GM12864 (cell line): ENCODE measurements around the gene CIBAR2.

Source experiments
- DNase-seq: peaks from one replicate; pipeline ENCODE4 v3.0.0-alpha.2; 2011; ENCODE audit warnings: low read depth
- H3K4me3 ChIP-seq: 2 replicates; pipeline ENCODE4 v1.5.1; 2011; ENCODE audit warnings: mild to moderate bottlenecking, low read depth, low read length, control low read depth
- TF ChIP-seq, protein P1 (sequence below): IDR thresholded peaks from 2 replicates; pipeline ENCODE4 v1.5.1; 2011; ENCODE audit warnings: low read depth, mild to moderate bottlenecking, moderate library complexity, low read length, control low read depth, inconsistent platforms; ENCODE audit errors: missing control alignments

Gene CIBAR2

DNA sequence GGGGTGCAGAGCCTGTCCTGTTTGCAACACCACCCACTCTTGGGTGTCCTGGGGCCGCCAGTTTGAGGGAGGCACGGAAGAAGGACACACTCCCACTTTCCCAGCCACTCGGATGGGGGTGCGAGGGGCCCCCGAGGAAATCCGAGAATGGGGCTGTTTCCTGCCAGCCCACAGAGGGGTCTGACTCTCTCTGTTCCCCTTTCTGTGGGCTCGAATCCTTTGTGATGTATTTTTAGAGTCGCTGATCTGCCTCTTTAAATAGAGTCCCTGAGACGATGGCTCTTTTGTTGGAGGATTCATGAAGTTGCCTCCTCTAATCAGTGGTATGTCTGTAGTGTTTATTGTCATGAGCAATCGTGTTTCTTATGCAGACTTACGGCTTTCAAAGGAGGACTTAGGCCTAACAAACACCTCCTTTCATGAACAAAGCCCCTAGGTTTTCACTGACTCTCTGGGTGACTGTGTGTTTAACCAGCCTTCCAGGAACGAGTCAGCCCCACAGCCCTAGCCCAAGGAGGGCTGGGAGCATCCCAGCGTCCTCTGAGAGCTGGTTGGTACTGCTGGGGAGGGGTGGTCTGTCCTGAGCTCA, 29.1 kb downstream of the CIBAR2 start:
- TF ChIP-seq, protein P1, sequence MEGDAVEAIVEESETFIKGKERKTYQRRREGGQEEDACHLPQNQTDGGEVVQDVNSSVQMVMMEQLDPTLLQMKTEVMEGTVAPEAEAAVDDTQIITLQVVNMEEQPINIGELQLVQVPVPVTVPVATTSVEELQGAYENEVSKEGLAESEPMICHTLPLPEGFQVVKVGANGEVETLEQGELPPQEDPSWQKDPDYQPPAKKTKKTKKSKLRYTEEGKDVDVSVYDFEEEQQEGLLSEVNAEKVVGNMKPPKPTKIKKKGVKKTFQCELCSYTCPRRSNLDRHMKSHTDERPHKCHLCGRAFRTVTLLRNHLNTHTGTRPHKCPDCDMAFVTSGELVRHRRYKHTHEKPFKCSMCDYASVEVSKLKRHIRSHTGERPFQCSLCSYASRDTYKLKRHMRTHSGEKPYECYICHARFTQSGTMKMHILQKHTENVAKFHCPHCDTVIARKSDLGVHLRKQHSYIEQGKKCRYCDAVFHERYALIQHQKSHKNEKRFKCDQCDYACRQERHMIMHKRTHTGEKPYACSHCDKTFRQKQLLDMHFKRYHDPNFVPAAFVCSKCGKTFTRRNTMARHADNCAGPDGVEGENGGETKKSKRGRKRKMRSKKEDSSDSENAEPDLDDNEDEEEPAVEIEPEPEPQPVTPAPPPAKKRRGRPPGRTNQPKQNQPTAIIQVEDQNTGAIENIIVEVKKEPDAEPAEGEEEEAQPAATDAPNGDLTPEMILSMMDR: no peak
- DNase-seq: no peak
- H3K4me3 ChIP-seq: no peak overlapping the region

DNA sequence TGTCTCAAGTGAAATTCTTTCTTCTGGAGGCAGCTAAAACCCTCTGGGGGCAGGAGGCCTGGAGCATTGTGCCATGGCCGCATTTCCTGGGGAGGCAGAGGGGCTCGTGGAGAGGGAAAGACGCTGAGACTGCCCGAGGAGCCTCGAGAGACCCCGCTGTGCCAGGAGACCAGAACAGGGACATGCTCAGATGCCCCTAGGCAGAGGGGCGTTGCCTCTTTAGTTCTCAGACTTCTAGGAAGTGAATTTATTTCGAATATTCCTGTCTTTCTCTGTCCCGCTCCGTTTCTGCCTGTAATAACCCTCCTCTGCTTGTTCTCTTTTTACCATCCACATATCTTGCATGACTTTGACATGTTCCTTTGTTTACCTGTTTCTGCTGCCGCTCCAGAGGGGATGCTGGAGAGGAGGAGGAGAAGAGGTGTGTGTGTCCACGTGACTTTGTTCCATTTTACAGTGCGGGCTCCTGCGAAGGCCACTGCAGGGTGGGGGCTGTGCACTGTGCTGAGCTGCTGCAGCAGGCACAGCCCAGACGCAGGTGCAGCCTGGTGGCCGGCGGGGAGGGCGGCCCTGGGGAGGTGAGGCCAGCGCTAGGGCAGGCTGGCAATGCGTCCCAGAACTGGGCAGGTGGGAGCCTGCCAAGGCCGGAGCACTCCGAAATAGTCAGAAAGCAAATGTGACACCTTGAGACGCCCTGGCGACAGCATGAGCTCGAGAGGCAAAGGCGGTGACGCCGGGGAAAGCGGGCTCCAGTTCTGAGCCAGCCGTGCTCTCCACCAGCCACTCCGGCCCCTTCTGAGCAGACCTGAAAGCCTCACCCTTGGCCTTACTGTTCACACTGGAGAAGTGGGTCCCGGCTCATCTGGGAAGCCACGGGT, 29.9 kb downstream of the CIBAR2 start:
- no peak overlapping the region for H3K4me3 ChIP-seq
- TF ChIP-seq, protein P1: no peak
- no peak for DNase-seq

DNA sequence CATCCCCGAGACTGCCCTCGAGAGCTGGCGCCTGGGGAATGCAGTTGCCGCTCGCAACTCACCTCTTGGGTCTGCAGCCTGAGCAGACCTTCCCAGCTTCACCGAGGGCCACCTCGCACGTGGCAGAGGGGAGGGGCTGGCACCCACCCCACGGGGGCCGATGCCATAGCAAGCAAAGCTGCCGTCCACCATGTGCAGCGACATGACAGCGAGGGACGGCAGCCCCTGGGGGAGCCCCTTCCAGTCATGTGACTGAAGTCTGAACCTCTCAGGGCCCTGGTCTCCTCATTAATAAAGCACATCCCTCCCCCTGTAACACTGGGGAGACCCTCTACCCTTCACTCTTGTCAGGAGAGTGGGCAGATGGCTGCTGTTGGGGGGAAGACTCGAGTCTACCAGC, 30.5 kb downstream of the CIBAR2 start:
- TF ChIP-seq, protein P1: no peak
- H3K4me3 ChIP-seq: no peak overlapping the region
- no peak for DNase-seq

DNA sequence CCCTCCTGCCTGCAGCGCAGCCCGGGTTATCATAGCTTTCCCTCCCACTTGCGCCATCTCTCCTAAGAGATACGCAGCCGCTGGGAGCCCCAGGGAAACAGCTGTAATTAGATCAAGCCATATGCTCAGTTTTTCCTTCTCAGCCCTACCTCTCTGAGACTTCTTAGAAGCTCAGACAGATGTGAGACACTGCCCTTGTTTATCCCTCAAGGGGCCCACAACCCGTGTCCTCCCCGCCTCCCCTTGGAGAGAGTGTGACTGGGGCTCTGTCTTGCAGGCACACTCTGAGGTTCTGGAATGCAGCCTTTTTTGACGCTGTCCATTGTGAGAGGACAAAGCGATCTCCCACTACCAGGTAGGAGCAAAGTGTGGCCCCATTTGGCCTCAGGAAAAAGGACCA, 31.2 kb downstream of the CIBAR2 start:
- H3K4me3 ChIP-seq: no peak overlapping the region
- TF ChIP-seq, protein P1: no peak
- DNase-seq: no peak

DNA sequence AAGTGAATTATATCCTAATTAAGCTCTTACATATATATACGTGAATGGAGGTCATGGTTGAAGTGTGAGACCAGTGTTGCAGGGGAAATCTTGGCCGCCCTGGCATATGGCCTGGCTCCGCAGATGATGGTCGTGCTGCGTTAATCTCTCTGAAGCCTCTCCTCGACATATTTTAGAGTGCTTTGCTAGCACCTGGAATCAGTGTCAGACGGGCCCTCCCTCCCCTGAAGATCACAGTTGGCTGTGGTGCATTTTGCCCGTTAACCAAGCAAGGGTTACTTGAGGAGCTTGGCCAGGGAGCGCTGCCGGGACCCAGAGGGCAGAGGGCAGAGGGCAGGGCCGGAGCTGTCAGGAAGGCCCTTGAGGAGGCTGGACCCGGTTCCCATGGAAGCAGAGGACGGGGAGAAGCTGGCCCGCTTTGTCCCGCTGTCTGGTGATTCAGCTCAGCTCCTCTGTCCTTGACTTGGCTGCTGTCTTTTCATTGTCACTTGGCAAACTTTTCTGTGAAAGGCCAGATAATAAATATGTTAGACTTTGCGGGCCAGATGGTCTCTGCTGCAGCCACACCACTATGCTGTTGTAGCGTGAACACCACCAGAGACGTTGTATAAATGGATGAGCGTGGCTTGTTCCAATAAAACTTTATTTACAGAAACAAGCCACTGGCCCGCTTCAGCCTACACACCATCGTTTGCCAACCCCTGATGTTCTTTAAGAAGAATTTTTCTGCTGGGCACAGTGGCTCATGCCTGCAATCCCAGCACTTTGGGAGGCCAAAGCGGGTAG, 32.3 kb downstream of the CIBAR2 start:
- DNase-seq: no peak
- H3K4me3 ChIP-seq: no peak overlapping the region
- TF ChIP-seq, protein P1: no peak

DNA sequence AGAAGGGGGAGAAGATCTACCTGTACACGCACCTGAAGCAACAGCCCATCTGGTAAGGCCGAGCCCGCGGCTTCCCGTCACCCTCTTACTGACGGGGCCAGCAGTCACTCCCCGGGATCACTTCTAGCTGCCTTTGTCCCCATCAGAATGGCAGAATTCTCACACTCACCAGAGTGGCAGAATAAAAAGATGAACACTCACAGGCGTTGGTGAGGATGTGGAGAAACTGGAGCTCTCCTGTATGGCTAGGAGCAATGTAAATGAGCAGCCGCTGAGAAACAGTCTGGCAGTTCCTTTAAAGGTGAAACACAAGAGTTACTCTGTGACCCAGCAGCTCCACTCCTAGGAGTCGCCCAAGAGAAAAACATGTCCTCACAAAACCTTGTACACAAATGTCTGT, 33.3 kb downstream of the CIBAR2 start:
- H3K4me3 ChIP-seq: no peak overlapping the region
- DNase-seq: no peak
- TF ChIP-seq, protein P1: no peak
